NCI-H510A (cell line): Measurements from ENCODE around the gene EFCAB6.

Experiments
- DNase-seq: peaks from one replicate; lab custom pipeline; 2025; lab: John Stamatoyannopoulos, UW

The EFCAB6 gene

GRCh38 chr22:43528601-43529360, 283.3 kb downstream of the EFCAB6 start:
- no peak for DNase-seq

GRCh38 chr22:43526946-43527345, 285.2 kb downstream of the EFCAB6 start:
- DNase-seq, result no peak

GRCh38 chr22:43526117-43526655, 285.9 kb downstream of the EFCAB6 start:
- DNase-seq, result no peak

GRCh38 chr22:43521716-43522115, 290.4 kb downstream of the EFCAB6 start:
- no peak for DNase-seq

DNA sequence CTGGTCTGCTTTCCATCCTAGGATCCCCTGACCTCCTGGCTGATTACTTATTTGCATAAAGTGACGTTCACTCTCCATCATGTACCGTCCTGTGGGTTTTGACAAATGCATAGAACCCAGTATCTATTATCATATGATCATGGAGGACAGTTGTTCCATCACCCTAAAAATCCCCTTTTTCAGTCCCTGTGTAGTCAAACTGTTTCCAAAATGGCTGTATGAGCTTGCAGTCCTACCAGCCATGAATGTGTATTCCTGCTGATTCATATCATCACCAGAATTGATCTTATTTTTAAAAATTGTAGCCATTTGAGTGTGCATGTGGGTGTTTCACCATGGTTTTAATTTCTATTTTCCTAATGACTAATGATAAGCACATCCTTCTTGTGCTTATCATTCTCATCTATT, 291.5 kb downstream of the EFCAB6 start:
- no peak for DNase-seq

GRCh38 chr22:43516996-43517635, 295.0 kb downstream of the EFCAB6 start:
- DNase-seq, result no peak

DNA sequence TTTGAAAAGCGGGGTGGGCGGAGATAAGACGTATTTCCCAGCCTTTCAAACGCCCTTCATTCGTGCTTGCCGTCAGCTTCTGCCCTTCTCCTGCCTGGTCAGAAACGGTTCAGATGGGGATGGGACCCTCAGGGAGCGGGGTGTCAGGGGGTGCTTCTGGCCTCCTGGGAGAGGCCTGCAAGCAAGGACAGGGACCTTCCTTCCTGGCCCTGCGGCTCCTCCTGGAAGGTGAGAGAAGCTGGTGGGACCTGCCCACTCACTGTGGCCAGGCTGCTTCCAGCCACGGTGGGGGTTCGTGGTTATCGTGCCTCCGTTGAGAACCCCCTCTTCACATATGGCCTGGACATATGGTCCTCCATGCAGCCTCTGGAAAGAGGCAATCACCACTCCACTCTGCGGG, 295.7 kb downstream of the EFCAB6 start:
- no peak for DNase-seq

GRCh38 chr22:43515902-43516301, 296.2 kb downstream of the EFCAB6 start:
- no peak for DNase-seq

- DNase-seq, result no peak
These were observed 296.7 kb downstream of the EFCAB6 start for GRCh38 chr22:43515411-43515810.

DNA sequence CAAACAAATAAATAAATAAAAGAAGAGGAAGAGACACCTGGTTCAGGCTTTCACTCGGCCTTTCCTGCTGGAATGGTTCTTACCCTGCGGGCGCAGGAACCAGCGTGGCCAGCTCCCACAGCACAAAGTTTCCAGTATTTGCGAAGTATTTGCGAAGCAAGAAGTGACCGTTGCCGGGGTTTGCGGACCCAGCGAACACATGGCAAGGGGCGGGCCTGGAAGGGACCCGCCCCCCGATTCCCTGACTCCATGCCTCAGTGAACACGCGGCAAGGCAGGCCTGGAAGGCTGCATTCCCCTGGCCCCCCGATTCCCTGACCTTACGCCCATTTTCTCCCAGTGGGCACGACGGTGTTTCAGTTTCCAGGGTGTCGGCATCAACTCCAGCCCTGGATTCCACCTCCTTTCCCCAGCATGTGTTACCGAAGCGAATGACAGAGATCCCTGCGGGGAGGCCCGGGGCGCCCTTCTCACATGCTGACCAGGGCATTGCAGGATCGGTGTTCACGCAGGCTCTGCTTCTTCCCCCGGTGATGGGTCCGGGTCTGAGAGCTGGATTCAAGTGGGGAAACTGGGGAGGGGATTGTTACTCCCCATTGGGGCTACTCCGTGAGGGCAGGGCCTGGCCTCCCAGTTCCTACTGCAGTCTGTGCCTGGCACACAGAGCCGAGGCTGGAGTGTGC, 297.5 kb downstream of the EFCAB6 start:
- DNase-seq, result no peak

DNA sequence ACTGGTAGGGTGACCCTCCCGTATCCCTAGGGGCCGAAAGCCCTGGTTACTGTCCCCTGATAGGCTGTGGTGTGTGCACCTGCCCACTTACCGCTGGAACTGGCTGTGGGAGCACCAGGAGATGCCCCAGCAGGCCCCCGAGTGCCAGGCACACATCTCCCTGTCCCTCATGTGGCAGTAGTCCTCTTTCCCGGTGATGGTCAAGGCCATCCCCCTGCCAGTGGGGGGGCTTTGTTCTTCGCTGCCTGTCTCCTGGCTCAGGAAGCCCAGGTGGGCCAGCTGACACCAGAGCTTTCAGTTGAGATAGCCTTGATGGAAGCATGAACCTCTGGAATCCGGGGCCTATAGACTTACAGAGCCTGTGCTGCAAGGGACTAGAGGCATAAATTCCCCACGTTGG, 299.8 kb downstream of the EFCAB6 start:
- DNase-seq, result no peak

- no peak for DNase-seq
These were observed 300.7 kb downstream of the EFCAB6 start for GRCh38 chr22:43511276-43511910.

- no peak for DNase-seq
These were observed 301.6 kb downstream of the EFCAB6 start for GRCh38 chr22:43510281-43511070.

GRCh38 chr22:43509337-43509736, 302.8 kb downstream of the EFCAB6 start:
- DNase-seq, result no peak

- no peak for DNase-seq
These were observed 303.6 kb downstream of the EFCAB6 start for GRCh38 chr22:43508489-43508888.

DNA sequence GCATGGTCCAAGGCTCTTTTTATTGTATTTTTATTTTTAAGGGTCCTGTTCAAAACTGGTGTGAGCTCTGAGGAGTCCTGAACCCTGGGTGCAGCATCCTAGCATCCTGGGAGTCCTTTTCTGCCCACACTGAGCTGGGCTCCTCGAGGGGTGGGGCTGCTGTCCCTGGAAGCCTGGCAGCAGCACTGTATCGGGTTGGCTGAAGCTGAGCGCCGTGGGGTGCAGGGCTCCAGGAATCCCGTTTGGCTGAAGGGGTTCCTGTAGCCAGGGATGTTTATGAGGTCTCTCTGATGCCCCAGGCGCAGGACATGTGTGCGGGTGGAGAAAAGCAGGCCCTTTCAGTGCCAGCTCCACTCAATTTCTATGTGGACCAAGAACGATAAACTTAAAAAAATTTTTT, 304.9 kb downstream of the EFCAB6 start:
- DNase-seq, result no peak

GRCh38 chr22:43506487-43506886, 305.6 kb downstream of the EFCAB6 start:
- no peak for DNase-seq

DNA sequence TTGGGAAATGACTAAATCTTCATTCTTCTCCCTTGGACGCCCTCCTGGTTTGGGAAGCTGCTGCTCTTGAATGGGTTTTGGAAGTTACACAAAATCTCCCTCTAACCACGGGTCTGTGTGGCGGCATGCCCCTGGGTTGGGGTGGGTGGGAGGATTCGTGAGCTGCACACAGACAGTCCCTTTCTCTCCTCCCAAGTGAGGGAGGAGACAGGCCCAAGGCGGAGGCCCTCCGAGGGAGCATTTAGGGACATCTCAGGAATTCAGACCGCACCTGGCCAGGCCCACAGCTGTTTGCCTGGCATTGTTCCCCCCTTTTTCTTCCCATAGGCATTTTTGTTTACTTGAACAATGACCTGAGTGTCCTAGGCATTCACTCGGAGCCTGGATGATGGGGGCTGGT, 306.2 kb downstream of the EFCAB6 start:
- no peak for DNase-seq

- DNase-seq, result no peak
These were observed 306.7 kb downstream of the EFCAB6 start for GRCh38 chr22:43505423-43505822.

DNA sequence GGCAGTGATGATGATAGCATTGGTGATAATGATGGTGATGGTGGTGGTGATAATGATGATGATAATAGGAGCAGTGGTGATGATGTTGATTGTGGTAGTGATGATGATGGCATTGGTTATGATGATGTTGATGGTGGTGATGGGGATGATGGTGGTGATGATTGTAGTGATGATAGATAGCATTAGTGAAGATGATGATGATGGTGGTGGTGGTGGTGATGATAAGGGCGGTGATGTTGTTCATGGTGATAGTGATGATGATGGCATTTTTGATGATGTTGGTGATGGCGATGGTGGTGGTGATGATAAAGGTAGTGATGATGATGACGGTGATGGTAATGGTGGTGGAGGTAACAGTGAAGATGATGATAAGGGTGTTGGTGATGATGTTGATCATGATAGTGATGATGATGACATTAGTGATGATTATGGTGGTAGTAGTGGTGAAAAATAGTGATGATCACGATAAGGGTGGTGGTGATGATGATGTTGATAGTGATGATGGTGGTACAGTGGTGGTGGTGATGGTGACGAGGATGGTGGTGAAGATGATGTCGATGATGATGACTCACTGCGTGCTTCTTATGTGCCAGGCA, 307.3 kb downstream of the EFCAB6 start:
- no peak for DNase-seq

- DNase-seq, result no peak
These were observed 308.0 kb downstream of the EFCAB6 start for GRCh38 chr22:43504068-43504467.
